Hepatic stellate cell (primary cell): ENCODE measurements around the gene GRIK2.

Experiments
- DNase-seq: peaks from one replicate; pipeline ENCODE4 v3.0.0; 2011; ENCODE audit warnings: low spot score

Gene GRIK2

DNA sequence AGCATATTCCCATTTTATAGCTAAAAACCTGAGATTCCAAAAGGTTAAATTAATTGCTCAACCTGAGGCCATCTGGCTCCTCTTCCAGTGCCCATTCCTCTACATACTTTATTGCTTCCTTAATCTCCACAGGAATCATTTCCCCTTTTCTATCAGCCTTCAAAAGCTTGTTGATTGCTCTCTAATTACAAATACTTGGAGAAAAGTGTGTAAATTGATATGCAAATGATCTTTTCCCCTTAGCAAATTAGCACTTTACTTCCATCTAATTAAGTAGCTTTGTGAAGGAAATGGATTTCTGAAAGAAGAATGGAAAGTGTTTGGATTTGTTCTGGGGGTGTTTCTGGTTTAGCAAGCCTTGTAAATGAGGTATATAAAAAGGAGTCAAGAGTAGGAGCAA, 323.3 kb downstream of the GRIK2 start:
- no peak for DNase-seq

DNA sequence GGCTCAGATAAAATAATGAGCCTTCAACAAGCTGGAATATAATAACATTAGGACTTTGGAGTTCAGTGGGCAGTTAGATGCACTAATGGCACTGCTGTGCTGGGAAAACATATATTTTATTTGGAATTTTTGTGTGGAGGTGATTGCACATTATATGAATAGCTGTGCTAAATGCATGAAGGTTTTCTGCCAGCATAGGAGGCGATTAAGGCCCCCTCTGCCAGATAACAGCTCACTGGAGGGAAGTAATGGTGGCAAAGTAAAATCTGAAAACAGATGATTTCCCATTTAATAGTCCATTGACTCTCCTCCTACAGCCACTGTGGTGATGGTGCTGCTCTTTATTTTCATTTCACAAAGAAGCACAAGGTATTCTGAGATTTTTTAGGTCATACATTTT, 326.0 kb downstream of the GRIK2 start:
- no peak for DNase-seq

DNA sequence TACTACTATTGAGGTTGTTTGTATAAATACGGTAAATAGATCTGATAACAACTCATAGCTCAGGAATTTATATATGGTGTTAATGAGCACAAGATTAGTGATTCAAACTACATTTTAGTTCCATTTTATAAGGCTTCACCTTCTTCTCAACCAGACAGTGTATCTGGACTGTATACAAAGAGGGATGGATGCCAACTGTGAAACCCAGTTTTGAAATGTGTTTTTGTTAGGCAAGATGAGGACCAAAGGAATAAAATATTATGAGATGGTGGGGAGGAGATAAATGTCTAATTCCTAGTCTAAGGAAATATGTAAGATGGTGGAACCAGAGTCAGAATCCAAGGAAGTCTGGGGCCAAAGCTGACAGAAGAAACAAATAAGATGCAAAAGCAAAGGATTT, 329.0 kb downstream of the GRIK2 start:
- DNase-seq = no peak

DNA sequence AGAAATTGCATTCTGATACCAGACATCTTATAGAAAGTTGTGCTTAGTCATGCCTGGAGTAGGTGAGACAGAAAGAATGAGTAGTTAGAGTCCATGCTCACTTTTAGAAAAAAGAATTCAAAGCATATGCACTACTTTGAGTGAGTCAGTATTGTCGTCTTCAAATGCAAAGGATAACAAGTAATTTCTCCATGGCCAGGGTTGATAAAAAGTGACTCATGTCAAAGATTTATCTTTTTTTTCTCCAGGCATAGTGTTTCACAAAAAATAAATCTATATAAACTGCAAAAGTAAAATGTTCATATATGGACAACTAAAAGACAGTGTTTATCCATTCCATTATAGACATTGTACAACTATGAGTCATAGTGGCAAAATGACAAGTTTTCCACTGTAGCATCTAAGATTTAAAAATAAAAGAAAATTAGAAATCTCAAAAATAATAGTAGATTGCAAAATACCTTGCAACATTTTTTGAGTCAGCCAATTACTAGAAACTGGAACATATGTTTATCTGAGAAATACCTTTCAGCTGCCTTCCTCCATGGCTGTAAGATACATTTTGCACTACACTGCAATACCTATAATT, 329.6 kb downstream of the GRIK2 start:
- peak; percentile 1 for DNase-seq

DNA sequence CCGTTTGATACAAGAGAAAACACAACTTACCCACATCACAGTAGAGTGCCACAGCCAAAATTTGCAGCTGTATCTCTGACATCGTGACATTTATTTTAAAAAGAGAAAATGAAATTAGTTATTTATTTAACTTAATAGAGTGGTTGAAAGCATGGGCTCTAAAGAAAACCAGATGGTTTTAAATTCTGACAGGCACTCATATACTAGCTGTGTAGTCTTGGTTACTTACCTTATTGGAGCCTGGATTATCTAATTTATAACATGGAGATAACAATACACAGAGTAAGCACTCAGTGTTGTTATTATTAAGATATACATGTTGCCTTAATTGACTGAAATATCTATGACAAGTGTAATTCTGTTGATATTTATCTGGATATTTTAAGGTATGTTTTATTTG, 334.9 kb downstream of the GRIK2 start:
- no peak for DNase-seq

DNA sequence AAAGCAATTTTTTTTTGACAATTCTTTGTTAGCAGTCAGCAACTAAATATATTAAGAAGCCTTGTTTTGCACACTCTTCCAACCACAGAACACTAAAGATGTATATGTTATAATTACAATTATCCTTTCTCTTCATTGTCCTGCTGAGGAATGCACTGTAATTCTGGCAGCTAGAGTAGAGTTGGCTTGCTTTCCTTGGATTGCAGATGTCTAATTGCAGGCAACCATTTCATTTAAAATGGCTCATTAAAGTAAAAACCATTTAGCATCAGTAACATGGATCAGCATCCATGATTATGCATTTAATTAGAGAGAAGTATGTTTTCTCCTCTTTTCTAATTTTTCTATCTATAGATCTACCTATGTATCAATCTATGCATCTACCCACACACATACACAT, 335.4 kb downstream of the GRIK2 start:
- no peak for DNase-seq

DNA sequence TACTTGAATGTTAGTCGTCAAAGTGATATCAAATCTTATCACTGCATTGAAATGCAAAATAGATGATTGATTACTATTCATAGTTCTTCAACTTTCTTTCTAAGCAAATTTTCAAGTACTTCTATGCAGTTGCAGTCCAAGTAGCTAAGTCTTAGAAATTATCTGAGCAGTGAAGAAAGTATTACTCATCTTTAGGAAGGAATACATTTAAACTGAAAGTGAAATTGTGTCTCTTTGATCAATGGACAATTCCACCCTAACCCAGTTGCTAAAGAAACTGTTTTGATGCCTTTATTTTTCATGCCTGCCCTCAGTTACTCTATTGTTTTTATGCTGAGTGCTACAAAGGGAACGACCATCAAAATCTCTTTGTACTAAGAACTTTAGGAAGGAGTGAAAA, 337.4 kb downstream of the GRIK2 start:
- DNase-seq = no peak

DNA sequence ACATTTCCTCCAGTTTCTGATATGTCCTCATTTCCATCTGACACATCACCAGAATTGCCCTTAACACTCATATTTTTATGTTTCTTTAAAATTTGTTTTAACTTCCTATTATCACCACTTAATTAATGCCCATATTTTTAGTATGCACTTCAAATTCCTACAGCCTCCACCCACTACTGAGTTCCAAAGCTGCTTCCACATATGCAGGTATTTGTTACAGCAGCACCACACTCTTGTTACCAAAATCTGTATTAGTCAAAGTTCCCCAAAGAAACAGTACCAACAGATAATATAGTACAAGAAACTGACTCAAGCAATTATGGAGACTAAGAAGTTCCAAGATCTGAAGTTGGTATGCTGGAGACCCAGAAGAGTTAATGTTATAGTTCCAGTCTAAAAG, 340.4 kb downstream of the GRIK2 start:
- no peak for DNase-seq

DNA sequence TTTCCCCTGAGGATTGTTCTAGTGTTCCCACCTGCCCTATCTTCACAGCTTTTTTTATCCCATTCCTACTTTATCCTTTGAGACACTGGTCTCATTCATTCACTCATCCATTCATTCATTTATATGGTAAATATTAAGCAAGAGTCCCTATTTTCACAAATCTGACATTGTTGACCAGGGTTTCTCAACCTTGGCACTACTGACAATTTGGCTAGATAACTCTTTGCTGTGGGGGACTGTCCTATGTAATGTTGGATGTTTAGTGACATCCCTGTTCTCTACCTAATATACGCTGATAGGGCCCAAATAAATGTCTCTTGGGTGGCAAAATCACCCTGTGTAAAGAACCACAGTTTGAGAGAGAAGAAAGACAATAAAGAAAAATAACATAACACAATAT, 345.0 kb downstream of the GRIK2 start:
- no peak for DNase-seq

DNA sequence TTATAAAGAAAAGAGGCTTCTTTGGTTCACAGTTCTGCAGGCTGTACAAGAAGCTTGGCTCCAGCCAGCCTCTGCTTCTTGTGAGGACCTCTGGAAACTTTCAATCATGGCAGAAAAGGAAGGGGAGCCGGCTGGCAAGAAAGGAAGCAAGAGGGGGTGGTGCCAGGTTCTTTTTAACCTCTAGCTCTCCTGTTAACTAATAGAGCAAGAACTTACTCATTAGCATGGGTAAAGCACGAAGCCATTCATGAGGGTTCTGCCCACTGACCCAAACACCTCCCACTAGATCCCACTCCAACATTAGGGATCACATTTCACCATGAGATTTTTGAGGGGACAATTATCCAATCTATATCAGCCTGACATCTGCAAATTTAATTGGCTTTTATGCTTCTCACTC, 347.1 kb downstream of the GRIK2 start:
- no peak for DNase-seq

DNA sequence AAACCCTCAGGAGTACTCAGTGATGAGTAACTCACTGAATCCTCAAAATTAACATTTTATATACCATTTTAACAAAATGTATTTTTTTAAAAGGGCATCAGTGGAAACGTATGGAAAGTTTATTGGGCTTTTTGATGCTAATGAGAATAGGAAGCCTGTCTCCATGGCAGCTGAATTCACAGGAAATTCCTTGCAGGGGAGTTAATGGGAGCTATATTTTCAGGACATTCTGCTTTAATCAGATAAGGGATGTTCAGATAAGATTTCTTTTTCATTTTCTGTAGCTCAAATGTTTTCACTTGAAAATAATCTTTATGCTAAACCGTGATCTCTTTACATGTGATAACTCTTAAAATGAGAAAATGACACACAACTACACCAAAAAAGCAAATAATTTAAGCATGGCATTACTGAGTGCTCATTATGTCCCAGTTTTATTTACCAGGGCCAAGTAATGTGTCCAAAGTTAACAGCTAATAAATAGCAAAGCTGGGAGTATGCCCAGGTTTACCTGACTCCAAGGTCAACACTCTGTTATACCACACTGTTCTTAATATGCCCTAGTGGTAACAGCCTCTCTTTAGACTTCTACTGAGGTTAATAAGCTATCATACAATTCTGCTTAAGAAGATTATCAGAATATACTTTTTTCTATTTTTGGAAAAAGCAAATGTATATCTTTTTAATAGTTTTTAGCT, 348.1 kb downstream of the GRIK2 start:
- DNase-seq = no peak

DNA sequence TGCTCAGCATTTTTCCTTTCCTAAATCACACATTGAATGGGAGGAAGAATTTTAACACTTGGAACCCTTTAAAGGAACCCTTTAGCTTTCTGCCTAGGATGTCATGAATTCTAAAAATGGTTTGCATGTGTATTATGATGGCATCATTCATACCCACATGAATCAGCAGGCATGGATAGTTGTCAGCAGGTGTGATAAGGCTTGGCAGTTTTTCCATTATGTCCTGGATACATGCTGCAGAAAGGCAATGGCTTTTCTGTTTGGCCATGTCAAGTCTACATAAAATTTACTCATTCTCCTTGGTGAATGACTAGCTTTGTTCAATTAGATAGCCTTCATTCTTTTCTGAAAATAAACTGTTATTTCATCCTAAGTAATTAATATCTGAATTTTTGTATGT, 353.7 kb downstream of the GRIK2 start:
- DNase-seq = no peak

DNA sequence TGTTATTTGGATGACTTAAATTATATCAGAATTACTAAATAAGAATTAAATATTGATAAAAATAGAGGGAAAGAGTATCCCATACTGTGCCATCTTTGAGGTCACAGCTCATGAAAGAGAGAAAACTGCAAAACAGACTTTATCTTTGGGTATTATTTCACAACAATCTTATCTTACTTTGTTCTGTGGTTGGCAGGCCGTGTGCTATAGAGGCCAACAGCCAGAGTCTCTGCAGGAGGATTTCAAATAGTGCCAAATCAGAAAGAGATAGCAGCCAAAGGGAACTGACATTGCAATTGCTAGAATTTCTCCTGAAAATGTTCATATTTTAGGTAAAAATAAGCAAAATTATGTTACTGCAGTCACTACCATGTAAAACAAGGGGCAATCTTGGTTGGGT, 354.2 kb downstream of the GRIK2 start:
- DNase-seq = no peak

DNA sequence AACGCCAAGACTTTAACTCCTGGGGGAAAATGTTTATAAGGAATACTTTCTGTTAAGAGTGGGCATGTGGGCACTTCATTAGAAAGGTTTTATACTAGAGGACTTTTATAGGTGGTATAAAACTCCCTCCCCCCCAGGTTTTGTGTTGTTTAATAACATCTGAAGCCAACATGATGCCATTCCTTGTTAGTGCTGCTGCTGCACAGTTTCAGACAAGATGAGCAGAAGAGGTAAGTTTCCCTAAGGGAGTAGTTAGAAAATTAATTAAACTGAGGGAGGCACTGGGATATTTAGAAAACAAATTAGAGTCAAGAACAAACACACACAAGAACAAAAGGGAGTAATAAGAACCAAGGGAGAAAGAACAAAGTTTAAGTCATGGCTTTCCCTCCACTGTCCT, 362.4 kb downstream of the GRIK2 start:
- no peak for DNase-seq

DNA sequence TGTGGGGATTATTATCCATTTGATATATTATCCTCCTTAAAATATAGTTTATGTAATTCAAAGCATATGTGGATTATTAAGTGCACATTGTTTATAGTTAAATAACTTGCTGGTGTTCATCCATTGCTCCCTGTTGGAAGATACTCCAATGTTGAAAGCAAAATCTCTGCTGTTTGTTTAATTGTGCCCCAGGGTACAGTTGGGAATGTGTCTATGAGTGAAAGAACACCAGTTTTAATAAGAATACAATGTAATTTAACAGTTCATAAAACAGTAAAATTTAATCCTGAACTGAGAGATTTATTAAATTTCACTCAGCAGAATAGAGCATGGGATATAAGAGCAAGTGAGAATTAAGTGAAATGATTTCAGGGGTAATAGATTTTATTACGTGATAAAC, 364.9 kb downstream of the GRIK2 start:
- no peak for DNase-seq

DNA sequence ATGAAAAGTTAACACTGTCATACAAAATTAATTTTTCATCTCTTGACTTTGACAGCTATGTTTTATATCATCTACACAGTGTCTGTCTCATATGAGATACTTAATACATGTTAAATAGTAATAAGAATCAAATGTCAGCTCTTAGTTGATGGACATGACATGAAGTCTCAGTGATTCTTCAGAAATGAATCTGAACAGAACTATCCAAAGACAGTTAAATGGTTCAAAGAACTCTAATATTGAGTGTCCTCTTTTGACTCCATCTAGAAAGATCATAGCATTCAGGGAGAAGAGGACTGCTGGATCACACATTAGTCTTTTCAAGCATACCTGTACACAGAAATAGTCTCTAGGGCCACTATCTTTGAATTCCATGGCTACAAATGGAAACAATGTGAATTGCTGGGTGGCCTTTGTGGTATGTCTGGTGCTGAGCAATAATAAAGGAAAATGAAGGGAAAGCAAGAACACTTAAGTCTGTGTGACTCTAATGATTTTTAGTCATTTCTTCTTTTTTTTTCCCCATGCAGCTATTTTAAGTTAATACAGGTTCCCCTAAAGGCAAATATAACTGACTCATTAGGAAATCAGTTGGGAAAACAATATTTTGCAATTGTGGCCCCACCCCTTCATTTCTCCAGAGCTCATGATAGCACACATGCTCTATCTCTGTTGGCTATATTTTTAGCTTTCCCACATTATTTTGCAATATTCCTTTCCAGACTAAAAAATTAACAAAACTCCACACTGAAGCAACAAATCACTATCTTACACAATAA, 367.5 kb downstream of the GRIK2 start:
- DNase-seq = no peak

DNA sequence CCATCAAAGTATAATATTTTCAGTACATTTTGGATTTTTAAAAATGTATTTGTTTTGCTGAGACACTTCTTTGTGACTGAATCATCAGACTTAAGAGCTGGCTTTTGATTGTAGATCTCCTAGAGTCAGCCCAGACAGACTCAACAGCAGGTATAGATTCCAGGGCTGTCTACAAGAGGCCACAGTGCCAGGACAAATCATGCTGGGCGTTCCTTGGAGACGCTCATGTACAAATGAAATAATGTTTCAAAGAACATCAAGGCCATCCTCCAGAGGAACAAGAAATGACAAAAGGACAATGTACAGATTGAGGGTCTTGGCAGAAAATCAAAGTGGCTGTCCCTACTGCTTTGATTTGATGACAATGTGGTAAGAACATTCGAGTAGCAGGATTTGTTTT, 369.3 kb downstream of the GRIK2 start:
- DNase-seq = no peak

DNA sequence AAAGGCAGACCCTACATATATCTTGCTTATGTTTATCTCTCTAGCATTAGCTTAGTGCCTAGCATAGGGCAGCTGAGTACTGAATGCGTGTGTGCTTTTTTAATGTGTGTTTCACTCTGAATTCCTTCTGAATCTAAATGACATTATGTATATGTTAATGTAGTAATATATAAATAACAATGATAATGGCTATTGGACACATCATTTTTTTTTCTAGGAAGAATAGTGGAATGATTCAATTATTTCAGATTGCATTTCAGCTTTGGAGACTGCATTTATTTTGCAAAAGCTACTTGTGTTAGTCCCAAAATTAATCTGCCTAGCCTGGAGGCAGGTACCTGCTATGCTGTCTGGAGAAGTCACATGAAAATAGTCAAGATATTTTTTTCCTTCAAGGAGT, 371.8 kb downstream of the GRIK2 start:
- no peak for DNase-seq

DNA sequence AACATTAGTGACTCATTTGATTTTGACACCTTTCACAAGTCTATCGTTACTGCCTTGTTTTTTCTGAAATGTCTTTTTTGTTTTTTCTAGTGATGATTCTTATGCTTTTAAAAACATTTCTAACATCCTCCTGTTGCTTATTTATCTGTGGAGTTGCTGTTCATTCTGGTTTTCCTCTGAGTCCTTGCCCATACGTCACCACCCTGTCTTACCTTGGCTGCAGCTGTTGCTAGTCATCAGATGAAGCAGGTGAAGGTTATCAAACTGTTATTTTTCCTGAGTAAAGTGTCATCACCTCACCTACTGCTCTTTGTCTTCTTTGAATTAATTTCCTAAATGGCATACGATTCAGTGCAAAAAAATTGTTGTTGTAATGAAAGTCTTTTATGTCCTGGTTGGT, 376.6 kb downstream of the GRIK2 start:
- DNase-seq = no peak

DNA sequence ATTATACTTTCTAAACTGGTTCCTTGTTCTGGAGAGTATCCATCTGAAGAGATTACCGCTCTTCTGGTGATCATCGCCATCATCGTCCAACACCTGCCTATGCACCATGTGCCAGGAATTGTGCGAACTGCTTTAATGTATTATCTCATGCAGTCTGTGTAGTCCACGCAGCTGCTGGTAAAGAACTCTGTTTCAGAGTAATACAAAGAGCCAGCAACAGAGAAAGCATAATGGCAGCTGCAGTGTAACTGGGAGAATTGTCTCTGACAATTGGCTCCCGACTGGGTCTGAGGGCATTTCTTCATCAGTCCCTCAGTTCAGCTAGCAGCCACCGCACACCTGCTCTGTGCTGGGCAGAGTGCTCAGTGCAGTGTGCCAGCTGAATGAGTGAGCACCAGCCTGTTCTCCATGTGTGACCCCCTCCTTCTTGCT, 383.4 kb downstream of the GRIK2 start:
- DNase-seq = no peak

DNA sequence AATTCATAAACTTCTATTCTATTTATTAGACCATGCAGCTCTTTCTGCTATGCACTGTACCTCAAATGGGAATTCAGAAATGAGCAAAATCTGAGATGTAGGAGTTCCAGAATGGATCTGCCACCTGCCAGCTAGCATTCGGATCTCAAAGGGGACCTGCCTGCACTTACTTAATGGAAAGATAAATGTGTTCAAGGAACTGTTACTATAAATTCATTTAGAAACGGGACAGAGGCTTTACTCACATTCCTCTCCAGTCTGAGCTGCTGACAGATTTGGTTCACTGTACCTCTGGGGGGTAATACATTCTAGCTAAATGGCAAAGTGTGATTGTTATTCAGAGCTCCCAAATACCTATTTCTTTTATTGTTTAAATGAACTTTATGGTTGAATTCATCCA, 384.1 kb downstream of the GRIK2 start:
- DNase-seq = no peak

DNA sequence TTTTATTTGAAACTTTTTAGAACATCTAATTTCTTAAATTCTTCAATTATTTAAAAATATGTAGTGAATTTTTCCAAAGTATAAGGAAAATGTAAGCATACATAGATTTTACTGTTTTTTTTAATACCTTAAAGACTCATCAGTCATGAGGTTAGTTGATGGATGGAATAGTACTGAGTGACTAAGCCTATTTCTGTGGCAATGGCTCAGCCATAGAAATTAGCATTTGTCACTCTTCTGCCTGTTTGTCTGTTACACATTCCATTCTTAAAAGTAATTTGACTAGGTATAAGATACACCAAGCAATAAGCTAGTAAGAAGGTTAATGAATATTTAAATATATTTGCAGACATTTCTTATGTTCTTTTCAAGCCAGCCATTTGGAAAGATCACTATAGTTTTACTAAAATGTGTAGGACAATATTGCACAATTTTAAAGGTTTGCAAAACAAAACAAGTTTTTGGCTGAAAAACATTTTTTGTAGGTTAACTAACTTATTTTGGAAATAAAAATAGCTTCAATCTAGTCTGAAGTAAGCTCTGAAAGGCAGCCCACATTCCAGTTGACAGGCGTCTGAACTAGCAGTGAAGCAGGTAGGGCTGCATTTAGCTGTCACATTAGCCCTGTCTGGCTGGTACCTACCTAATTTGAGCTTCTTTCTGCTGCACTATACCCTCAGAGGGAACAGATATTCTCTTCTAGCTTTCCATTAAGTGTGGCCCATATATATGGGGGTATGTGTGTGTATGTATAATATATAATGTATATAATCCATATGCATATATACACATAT, 385.7 kb downstream of the GRIK2 start:
- DNase-seq = no peak

DNA sequence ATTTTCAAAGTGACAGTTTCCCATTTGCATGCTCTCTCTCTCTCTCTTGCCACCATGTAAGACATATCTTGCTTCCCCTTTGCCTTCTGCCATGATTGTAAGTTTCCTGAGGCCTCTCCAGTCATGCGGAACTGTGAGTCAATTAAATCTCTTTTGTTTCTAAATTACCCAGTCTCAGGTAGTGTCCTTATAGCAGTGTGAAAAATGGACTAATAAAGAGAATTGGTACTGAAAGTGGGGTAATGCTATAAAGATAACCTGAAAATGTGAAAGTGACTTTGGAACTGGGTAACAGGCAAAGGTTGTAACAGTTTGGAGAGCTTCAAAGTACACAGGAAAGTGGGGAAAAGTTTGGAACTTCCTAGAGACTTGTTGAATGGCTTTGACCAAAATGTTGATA, 389.8 kb downstream of the GRIK2 start:
- DNase-seq = no peak
